Calu3 (cell line): ENCODE measurements around the gene SHISA6. TPM values are rescaled to one million over a fixed set of nuclear protein-coding genes. Genes with fewer than 3 reads are reported as not detected.

Experiments used
- BruUV-seq: library from RNA; stranded (reverse); fragments of 400-500 nt; replicated peaks from 2 replicates; lab custom pipeline; 2021; lab: Mats Ljungman, UMichigan
- CTCF ChIA-PET: fragments of 300-600 bp; sonication (Branson Sonifier 250); formaldehyde crosslinking; loops from one replicate; lab custom pipeline; 2022; ENCODE audit warnings: antibody characterized with exemption; lab: Charles Lee
- DNase-seq: peaks from one replicate; pipeline ENCODE4 v3.0.0; 2022
- H3K27ac Mint-ChIP-seq: one replicate; pipeline ENCODE4 v1.8.0; 2022; ENCODE audit warnings: mixed read lengths; ENCODE audit not compliant: unreplicated experiment
- H3K27me3 Mint-ChIP-seq: one replicate; pipeline ENCODE4 v1.8.0; 2022; ENCODE audit warnings: mixed read lengths; ENCODE audit not compliant: unreplicated experiment
- H3K36me3 Mint-ChIP-seq: one replicate; pipeline ENCODE4 v1.8.0; 2022; ENCODE audit warnings: mild to moderate bottlenecking, moderate library complexity, mixed read lengths; ENCODE audit not compliant: insufficient read depth, unreplicated experiment
- H3K4me1 Mint-ChIP-seq: one replicate; pipeline ENCODE4 v1.8.0; 2022; ENCODE audit warnings: mild to moderate bottlenecking, low read depth, mixed read lengths; ENCODE audit not compliant: unreplicated experiment
- H3K4me3 Mint-ChIP-seq: one replicate; pipeline ENCODE4 v1.8.0; 2022; ENCODE audit warnings: mild to moderate bottlenecking, low read depth, moderate library complexity, mixed read lengths; ENCODE audit not compliant: unreplicated experiment
- H3K9me3 Mint-ChIP-seq: one replicate; pipeline ENCODE4 v1.8.0; 2022; ENCODE audit warnings: low read depth, mixed read lengths; ENCODE audit not compliant: unreplicated experiment
- intact Hi-C: fragments of 100-400 bp; cut with micrococcal nuclease; formaldehyde crosslinking; loops from one replicate; pipeline ENCODE4 v1.10.0; 2022; ENCODE audit not compliant: unreplicated experiment
- total RNA-seq: library from RNA; stranded (reverse); gene quantifications from 2 replicates; pipeline ENCODE4 v1.2.3, GENCODE V29; 2022
- TF ChIP-seq, protein P1 (sequence below): fragments of 200-600 bp; IDR thresholded peaks from one replicate; pipeline ENCODE4 v1.8.0; 2022; ENCODE audit warnings: antibody characterized with exemption; ENCODE audit not compliant: unreplicated experiment

Gene SHISA6
- total RNA-seq, 1 experiment from 2014 or later = not detected

DNA sequence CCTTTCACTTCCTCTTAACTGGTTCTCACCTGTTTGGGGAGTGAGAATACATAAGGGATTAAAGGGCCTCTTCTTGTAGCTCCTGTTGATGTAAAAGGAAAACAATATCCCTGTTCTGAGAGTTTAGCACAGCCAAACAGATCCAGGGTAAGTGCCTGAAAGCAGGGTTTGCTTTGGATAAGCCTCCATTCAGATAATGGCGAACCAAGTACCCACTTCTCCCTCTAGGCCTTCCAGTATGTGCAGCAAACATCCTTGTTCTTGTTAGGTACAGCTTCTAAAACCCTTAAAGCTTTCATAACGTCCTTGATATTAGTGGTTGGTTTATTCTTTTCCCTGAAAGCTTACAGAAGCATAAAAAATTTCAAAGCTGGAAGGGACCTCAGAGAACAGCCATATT, 226.6 kb downstream of the SHISA6 start:
- intact Hi-C loops = no loop called here
- H3K4me3 Mint-ChIP-seq = no peak overlapping the region
- H3K9me3 Mint-ChIP-seq = peaks cover 2% of the 10 kb centered on the region
- no peaks in the 10 kb centered on the region for H3K27me3 Mint-ChIP-seq
- CTCF ChIA-PET = no interaction called here
- TF ChIP-seq, protein P1, sequence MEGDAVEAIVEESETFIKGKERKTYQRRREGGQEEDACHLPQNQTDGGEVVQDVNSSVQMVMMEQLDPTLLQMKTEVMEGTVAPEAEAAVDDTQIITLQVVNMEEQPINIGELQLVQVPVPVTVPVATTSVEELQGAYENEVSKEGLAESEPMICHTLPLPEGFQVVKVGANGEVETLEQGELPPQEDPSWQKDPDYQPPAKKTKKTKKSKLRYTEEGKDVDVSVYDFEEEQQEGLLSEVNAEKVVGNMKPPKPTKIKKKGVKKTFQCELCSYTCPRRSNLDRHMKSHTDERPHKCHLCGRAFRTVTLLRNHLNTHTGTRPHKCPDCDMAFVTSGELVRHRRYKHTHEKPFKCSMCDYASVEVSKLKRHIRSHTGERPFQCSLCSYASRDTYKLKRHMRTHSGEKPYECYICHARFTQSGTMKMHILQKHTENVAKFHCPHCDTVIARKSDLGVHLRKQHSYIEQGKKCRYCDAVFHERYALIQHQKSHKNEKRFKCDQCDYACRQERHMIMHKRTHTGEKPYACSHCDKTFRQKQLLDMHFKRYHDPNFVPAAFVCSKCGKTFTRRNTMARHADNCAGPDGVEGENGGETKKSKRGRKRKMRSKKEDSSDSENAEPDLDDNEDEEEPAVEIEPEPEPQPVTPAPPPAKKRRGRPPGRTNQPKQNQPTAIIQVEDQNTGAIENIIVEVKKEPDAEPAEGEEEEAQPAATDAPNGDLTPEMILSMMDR = no peak
- H3K4me1 Mint-ChIP-seq = no peaks in the 10 kb centered on the region
- no peak overlapping the region for H3K27ac Mint-ChIP-seq
- no peak for DNase-seq
- no peaks in the 10 kb centered on the region for H3K36me3 Mint-ChIP-seq
- BruUV-seq = no TSS peak

DNA sequence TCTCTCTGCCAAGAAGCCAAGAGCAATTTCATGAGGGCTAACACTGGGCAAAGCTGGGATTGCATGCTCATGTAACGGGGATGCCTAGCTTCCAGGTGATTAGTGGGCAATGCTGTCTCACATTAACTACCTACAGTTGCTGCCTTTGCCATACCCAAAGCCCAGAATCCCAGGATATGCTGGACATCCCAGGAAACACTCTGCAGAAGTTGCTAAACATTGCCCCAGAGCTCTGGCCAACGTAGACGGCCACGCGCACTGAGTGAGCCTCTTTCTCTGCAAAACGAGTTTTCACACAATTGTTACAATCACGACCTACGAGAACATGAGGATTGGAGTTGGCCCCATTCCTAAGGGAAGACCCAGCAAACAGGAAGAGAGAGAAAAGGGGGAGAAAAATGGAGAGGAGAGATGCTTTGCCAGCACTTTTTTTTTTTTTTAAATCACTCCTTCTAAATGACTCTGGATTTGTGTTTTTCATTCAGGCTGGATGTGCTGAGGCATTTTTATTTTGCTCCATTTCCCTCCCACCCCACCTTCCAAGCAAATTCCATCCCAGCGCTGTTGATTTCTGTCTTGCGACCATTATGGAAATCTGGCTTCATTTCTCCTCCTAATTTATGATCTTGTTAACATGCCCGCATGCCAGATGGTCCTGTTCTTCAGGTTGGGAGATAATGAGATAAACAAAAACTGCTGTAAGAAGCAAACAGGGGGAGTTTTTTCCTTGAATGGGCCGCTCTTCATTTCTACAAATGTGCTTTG, 244.5 kb downstream of the SHISA6 start:
- Mint-ChIP-seq H3K4me1 (no peaks in the 10 kb centered on the region), H3K36me3 (no peaks in the 10 kb centered on the region), H3K9me3 (peaks cover 8% of the 10 kb centered on the region), H3K4me3 (no peak overlapping the region), H3K27ac (no peak overlapping the region), H3K27me3 (peaks cover 7% of the 10 kb centered on the region)
- DNase-seq = no peak
- BruUV-seq = no TSS peak
- CTCF ChIA-PET = no interaction called here
- intact Hi-C loops = no loop called here
- TF ChIP-seq, protein P1 = no peak

DNA sequence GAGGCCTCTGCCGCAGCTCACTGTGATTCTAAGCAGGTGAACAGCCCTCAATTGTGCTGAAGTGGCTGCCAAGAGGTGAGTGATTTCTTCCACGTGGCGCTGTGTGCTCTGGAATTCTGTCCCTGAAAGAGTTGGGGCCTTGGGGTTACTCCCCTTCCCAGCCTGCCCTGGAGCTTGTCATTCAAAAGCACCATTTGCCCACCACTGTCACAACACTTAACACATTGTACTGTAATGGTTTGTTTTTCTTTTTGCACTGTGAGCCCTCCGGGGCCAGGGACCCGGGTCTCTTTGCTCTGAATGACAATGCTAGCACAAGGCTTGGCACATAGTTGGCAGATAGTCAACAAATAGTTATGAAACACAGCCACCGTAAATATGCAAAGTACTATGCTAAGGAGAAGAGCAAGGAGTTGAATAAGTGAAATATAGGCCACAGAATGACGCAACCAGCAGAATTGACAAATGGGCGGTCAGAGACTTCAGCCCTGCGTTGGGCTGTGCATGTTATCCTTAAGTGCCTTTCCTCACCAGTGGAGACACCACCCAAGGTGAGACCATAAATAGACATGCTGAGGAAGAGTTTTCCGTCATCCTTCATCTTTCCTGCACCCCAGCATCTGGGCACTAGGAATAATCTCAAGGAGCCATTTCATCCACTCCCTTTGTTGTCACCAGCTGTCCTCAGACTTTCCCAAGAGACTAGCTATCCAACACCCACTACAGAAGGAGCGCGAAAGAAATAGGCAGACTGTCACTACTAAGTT, 245.3 kb downstream of the SHISA6 start:
- H3K4me1 Mint-ChIP-seq = no peaks in the 10 kb centered on the region

GRCh38 chr17:11486868-11487310, 245.9 kb downstream of the SHISA6 start:
- no peak overlapping the region for H3K27ac Mint-ChIP-seq
- intact Hi-C loops = no loop called here
- CTCF ChIA-PET = no interaction called here
- TF ChIP-seq, protein P1 = no peak
- no peaks in the 10 kb centered on the region for H3K4me1 Mint-ChIP-seq
- peaks cover 8% of the 10 kb centered on the region for H3K9me3 Mint-ChIP-seq
- no peaks in the 10 kb centered on the region for H3K36me3 Mint-ChIP-seq
- H3K27me3 Mint-ChIP-seq = peaks cover 7% of the 10 kb centered on the region
- DNase-seq = no peak
- H3K4me3 Mint-ChIP-seq = no peak overlapping the region
- BruUV-seq = no TSS peak

More for the DNA sequence above, 245.3 kb downstream of the SHISA6 start:
- intact Hi-C loops = no loop called here
- CTCF ChIA-PET = no interaction called here
- Mint-ChIP-seq H3K4me3 (no peak overlapping the region), H3K9me3 (peaks cover 8% of the 10 kb centered on the region), H3K27ac (no peak overlapping the region), H3K27me3 (peaks cover 7% of the 10 kb centered on the region), H3K36me3 (no peaks in the 10 kb centered on the region)
- no peak for DNase-seq
- no TSS peak for BruUV-seq
- TF ChIP-seq, protein P1 = no peak
